Neural progenitor cell (in vitro differentiated cells): ENCODE measurements around the gene ARID3A.

Experiments used
- CTCF ChIP-seq: fragments of 200-600 bp; sonication (generic); IDR thresholded peaks from 2 replicates; pipeline ENCODE4 v1.5.1; 2017; ENCODE audit warnings: antibody characterized with exemption, mild to moderate bottlenecking
- EZH2 ChIP-seq: fragments of 200-600 bp; sonication (generic); IDR thresholded peaks from 2 replicates; pipeline ENCODE4 v1.6.1; 2017; ENCODE audit warnings: antibody characterized with exemption, mild to moderate bottlenecking, moderate library complexity
- EZH2phosphoT487 ChIP-seq: fragments of 200-600 bp; sonication (generic); IDR thresholded peaks from 2 replicates; pipeline ENCODE4 v1.6.1; 2017; ENCODE audit warnings: antibody characterized with exemption

- TF ChIP-seq EZH2phosphoT487 (no peak), CTCF (no peak), EZH2 (no peak)
These were observed 35.0 kb upstream of the ARID3A start for GRCh38 chr19:890831-891230.
